ENCODE measurements around the gene UGT1A9.

DNA sequence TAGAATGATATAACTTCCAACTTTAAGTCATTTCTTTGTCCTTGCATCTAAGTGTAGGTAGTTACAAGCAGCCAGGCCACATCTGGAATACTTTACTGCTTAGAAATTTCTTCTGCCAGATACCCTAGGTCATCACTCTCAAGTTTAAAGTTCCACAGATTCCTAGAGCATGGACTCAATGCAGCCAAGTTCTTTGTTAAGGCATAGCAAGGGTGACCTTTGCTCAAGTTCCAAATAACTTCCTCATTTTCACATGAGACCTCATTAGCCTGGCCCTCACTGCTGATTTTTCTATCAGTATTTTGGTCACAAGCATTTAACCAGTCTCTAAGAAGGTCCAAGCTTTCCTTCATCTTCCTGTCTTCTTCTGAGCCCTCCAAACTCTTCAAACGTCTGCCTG, 7.8 kb upstream of the UGT1A9 start:
- TF ChIP-seq, protein P1, sequence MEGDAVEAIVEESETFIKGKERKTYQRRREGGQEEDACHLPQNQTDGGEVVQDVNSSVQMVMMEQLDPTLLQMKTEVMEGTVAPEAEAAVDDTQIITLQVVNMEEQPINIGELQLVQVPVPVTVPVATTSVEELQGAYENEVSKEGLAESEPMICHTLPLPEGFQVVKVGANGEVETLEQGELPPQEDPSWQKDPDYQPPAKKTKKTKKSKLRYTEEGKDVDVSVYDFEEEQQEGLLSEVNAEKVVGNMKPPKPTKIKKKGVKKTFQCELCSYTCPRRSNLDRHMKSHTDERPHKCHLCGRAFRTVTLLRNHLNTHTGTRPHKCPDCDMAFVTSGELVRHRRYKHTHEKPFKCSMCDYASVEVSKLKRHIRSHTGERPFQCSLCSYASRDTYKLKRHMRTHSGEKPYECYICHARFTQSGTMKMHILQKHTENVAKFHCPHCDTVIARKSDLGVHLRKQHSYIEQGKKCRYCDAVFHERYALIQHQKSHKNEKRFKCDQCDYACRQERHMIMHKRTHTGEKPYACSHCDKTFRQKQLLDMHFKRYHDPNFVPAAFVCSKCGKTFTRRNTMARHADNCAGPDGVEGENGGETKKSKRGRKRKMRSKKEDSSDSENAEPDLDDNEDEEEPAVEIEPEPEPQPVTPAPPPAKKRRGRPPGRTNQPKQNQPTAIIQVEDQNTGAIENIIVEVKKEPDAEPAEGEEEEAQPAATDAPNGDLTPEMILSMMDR (IDR thresholded peaks at IDR 0.05): no peak
- TF ChIP-seq POLR2AphosphoS5 (IDR thresholded peaks at IDR 0.05; ENCODE audit: insufficient read depth in 1 of 2, low read depth in 1 of 2) (no peak), POLR2A (IDR thresholded peaks at IDR 0.05) (no peak)

Data from vagina (tissue), 2 donors.